Neural cell (in vitro differentiated cells): ENCODE measurements around the gene SOX9.

Experiments used
- CTCF ChIP-seq: fragments of 450-650 bp; IDR thresholded peaks from 2 replicates; pipeline ENCODE4 v1.5.1; 2014; ENCODE audit warnings: antibody characterized with exemption, mild to moderate bottlenecking, moderate library complexity; ENCODE audit not compliant: poor library complexity, severe bottlenecking
- EZH2 ChIP-seq: fragments of 200-600, 300-800 bp; shearing (Covaris generic), sonication (generic); IDR thresholded peaks from 2 replicates; pipeline ENCODE4 v1.6.1; 2014; ENCODE audit warnings: antibody characterized with exemption, low read length, borderline replicate concordance, mild to moderate bottlenecking; ENCODE audit not compliant: insufficient read depth, poor library complexity, severe bottlenecking
- MXI1 ChIP-seq: fragments of 450-650 bp; conservative IDR thresholded peaks from 2 replicates; pipeline ENCODE4 v1.6.1; 2014; ENCODE audit warnings: antibody characterized with exemption, mild to moderate bottlenecking; ENCODE audit not compliant: poor library complexity, severe bottlenecking
- POLR2AphosphoS5 ChIP-seq: IDR thresholded peaks from 2 replicates; pipeline ENCODE4 v1.6.1; 2012
- REST ChIP-seq: IDR thresholded peaks from 2 replicates; pipeline ENCODE4 v1.6.1; 2012; ENCODE audit warnings: borderline replicate concordance
- SMC3 ChIP-seq: fragments of 450-650 bp; conservative IDR thresholded peaks from 2 replicates; pipeline ENCODE4 v1.6.1; 2014; ENCODE audit warnings: antibody characterized with exemption, mild to moderate bottlenecking, moderate library complexity; ENCODE audit not compliant: poor library complexity

- TF ChIP-seq CTCF, result no peak
- no peak for TF ChIP-seq REST
- no peak for TF ChIP-seq MXI1
- no peak for TF ChIP-seq SMC3
- no peak for TF ChIP-seq EZH2
- TF ChIP-seq POLR2AphosphoS5, result no peak
These were observed 10.4 kb upstream of the SOX9 start for GRCh38 chr17:72110231-72110941.
